OCI-LY3 (cell line): ENCODE results near the gene PAM.

Experiments
- H2AFZ ChIP-seq: fragments of 200-600, 300-600 bp; shearing (Covaris generic); 2 replicates; pipeline ENCODE4 v1.6.0; 2014; ENCODE audit warnings: antibody characterized with exemption, low read depth, low read length
- H3K27ac ChIP-seq: fragments of 200-600, 300-600 bp; sonication (generic); 2 replicates; pipeline ENCODE4 v1.5.1; 2014; ENCODE audit warnings: mild to moderate bottlenecking, low read length, moderate library complexity, mixed read lengths
- H3K27me3 ChIP-seq: fragments of 200-600, 300-600 bp; sonication (generic); 2 replicates; pipeline ENCODE4 v1.6.1; 2014; ENCODE audit warnings: low read depth, low read length, mixed read lengths
- H3K36me3 ChIP-seq: fragments of 200-600, 300-600 bp; sonication (generic); replicated peaks from 2 replicates; pipeline ENCODE3; 2014; ENCODE audit warnings: low read depth, low read length, mixed read lengths
- H3K4me1 ChIP-seq: fragments of 300-600, 200-600 bp; sonication (generic); 2 replicates; pipeline ENCODE4 v1.6.1; 2014; ENCODE audit warnings: low read length, mixed read lengths
- H3K4me2 ChIP-seq: fragments of 200-600, 300-600 bp; sonication (generic); 2 replicates; pipeline ENCODE4 v1.6.1; 2014; ENCODE audit warnings: low read length, mixed read lengths
- H3K4me3 ChIP-seq: fragments of 300-600, 200-600 bp; sonication (generic); 2 replicates; pipeline ENCODE4 v1.5.1; 2014; ENCODE audit warnings: antibody characterized with exemption, mild to moderate bottlenecking, low read length, moderate library complexity
- H3K79me2 ChIP-seq: fragments of 300-600, 200-600 bp; shearing (Covaris generic); 2 replicates; pipeline ENCODE4 v1.6.1; 2014; ENCODE audit warnings: mild to moderate bottlenecking, low read length, mixed read lengths
- H3K9ac ChIP-seq: fragments of 300-600, 200-600 bp; shearing (Covaris generic); 2 replicates; pipeline ENCODE4 v1.6.0; 2014; ENCODE audit warnings: mild to moderate bottlenecking, low read length, moderate library complexity
- H3K9me3 ChIP-seq: fragments of 200-600, 300-600 bp; shearing (Covaris generic); 2 replicates; pipeline ENCODE4 v1.6.1; 2014; ENCODE audit warnings: low read length, mixed read lengths; ENCODE audit not compliant: insufficient read depth
- H4K20me1 ChIP-seq: fragments of 200-600, 300-600 bp; sonication (generic); 2 replicates; pipeline ENCODE4 v1.6.1; 2016; ENCODE audit warnings: low read length, mixed read lengths; ENCODE audit not compliant: insufficient read depth
- EZH2phosphoT487 ChIP-seq: fragments of 200-600 bp; shearing (Covaris generic); IDR thresholded peaks from 2 replicates; pipeline ENCODE4 v1.6.1; 2018; ENCODE audit warnings: antibody characterized with exemption, mixed run types, low read depth
- TF ChIP-seq, protein P1 (sequence below): fragments of 200-600, 300-600 bp; sonication (generic); IDR thresholded peaks from 2 replicates; pipeline ENCODE4 v1.5.1; 2014; ENCODE audit warnings: antibody characterized with exemption, low read length, low read depth

The PAM gene

DNA sequence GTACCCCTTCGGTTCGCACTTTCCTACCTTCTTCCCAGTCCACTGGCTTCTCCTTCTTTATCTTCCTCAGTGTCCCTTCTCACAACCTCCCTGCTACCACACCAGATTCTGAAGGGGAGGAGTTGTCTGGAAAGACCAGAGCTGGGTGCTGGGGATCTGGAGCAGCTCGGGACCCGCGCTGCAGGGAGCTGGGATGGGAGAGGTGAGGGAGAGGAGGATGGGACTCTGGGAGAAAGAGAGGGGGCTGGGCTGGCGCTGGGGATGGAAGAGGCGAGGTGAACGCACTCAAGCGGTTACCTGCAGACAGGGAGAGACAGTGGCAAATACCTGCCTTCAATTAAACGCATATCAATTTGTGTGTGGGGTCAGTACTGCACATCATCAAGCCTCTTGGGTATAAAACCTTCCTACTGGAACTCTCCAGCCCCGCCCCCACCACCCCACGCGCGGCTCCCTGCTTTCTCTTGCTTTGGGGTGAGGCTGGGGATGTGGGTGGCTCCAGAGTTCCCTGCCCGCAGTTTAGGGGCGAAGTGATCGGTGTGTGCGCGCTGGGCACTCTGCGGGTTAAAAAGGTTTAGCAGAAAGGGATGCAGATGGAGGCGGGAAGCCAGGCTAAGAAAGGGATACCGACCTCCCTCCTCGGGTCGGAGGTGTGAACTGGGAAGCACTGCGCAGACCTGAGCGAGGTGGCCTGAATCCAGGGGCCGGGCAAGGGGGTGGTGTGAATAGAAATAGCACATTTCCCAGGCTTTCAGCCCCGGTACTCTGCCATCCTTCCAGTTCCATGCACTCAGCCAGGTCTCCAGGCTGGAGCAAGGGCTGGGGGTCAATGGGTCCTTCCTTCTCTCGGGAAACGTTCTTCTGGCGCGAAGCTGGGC lies 977 bp upstream of the PAM start:
- peaks cover 7% of the 10 kb centered on the region for H3K4me1 ChIP-seq
- H3K79me2 ChIP-seq = peaks cover 20% of the 10 kb centered on the region
- H3K9me3 ChIP-seq = no peaks in the 10 kb centered on the region
- peak overlapping the region; percentile 97 for H3K4me3 ChIP-seq
- no peaks in the 10 kb centered on the region for H3K27me3 ChIP-seq
- H3K9ac ChIP-seq = peak overlapping the region; percentile 81
- no peaks in the 10 kb centered on the region for H4K20me1 ChIP-seq
- H3K4me2 ChIP-seq = peak overlapping the region; percentile 93
- H2AFZ ChIP-seq = peak overlapping the region; percentile 71; the same call in 1 of the 2 replicates
- H3K36me3 ChIP-seq = no peaks in the 10 kb centered on the region
- no peak overlapping the region for H3K27ac ChIP-seq
- TF ChIP-seq, protein P1, sequence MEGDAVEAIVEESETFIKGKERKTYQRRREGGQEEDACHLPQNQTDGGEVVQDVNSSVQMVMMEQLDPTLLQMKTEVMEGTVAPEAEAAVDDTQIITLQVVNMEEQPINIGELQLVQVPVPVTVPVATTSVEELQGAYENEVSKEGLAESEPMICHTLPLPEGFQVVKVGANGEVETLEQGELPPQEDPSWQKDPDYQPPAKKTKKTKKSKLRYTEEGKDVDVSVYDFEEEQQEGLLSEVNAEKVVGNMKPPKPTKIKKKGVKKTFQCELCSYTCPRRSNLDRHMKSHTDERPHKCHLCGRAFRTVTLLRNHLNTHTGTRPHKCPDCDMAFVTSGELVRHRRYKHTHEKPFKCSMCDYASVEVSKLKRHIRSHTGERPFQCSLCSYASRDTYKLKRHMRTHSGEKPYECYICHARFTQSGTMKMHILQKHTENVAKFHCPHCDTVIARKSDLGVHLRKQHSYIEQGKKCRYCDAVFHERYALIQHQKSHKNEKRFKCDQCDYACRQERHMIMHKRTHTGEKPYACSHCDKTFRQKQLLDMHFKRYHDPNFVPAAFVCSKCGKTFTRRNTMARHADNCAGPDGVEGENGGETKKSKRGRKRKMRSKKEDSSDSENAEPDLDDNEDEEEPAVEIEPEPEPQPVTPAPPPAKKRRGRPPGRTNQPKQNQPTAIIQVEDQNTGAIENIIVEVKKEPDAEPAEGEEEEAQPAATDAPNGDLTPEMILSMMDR = no peak
- TF ChIP-seq EZH2phosphoT487 = no peak

DNA sequence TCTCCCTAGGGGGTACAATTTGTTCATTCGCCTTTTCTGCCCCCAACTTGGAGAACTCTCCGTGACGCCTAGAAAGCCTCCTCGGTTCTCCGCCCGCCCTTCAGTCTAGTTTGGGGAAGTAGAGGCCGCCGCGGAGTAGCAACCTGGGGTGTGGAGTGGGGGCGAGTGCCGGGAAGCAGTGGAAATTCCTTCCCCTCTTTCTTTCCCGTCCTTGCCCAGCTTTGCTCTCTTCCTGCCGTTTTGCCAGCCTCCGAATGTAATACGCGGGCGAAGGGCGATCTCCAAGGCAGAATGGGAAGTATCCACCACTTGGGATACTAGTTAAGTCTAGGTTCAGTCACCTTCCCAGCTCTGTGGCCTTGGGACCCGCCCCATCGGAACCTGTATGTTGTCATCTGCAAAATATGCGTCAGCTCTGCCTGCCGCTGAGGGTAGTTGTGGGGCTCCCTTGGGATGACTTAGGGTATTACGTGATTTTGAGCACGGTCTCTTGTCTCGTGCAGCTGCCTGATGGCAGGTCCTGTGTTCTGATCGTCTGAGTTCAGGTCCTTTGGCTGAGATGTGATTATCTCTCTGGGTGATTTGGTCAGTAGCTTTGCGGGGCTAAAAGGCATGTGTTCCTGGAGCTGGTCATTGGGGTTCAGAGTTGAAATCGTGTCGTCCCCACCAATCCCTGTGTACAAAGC lies 724 bp downstream of the PAM start:
- H3K9me3 ChIP-seq = no peaks in the 10 kb centered on the region
- peak overlapping the region; percentile 56; the same call in 1 of the 2 replicates for H2AFZ ChIP-seq
- peak overlapping the region; percentile 81 for H3K9ac ChIP-seq
- no peak for TF ChIP-seq EZH2phosphoT487
- TF ChIP-seq, protein P1 = no peak
- H3K36me3 ChIP-seq = no peaks in the 10 kb centered on the region
- H3K27ac ChIP-seq = peak overlapping the region; percentile 24; the same call in 1 of the 2 replicates
- peaks cover 29% of the 10 kb centered on the region for H3K79me2 ChIP-seq
- H3K27me3 ChIP-seq = no peaks in the 10 kb centered on the region
- peak overlapping the region; percentile 97 for H3K4me3 ChIP-seq
- peaks cover 3% of the 10 kb centered on the region; the same call in 1 of the 2 replicates for H4K20me1 ChIP-seq
- peaks cover 8% of the 10 kb centered on the region for H3K4me1 ChIP-seq
- H3K4me2 ChIP-seq = peak overlapping the region; percentile 93

DNA sequence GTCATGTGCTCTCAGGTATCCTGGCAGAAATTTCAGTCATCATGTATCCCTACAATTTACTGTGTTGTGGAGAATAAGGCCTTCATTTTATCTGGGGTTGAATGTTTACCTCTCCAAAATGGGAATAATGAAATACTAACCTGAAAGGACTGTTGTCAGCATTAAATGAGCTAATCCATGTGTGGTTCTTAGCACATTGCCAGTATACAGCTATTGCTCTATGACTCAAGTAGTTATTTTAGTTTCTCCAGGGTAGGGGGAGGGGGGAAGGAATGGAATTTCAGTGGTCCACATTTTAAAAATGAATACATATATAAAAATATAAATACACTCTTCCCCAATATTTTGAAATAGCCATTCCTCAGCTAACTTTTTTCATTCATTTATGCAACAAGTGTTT lies 3.5 kb downstream of the PAM start:
- no peak overlapping the region for H3K9ac ChIP-seq
- H3K4me1 ChIP-seq = peaks cover 33% of the 10 kb centered on the region
- H3K9me3 ChIP-seq = no peaks in the 10 kb centered on the region
- H2AFZ ChIP-seq = no peak overlapping the region
- TF ChIP-seq, protein P1 = no peak
- TF ChIP-seq EZH2phosphoT487 = no peak
- H4K20me1 ChIP-seq = peaks cover 3% of the 10 kb centered on the region; the same call in 1 of the 2 replicates
- H3K27ac ChIP-seq = no peak overlapping the region
- H3K4me3 ChIP-seq = no peak overlapping the region
- peaks cover 53% of the 10 kb centered on the region for H3K79me2 ChIP-seq
- no peak overlapping the region for H3K4me2 ChIP-seq
- no peaks in the 10 kb centered on the region for H3K27me3 ChIP-seq
- no peaks in the 10 kb centered on the region for H3K36me3 ChIP-seq

DNA sequence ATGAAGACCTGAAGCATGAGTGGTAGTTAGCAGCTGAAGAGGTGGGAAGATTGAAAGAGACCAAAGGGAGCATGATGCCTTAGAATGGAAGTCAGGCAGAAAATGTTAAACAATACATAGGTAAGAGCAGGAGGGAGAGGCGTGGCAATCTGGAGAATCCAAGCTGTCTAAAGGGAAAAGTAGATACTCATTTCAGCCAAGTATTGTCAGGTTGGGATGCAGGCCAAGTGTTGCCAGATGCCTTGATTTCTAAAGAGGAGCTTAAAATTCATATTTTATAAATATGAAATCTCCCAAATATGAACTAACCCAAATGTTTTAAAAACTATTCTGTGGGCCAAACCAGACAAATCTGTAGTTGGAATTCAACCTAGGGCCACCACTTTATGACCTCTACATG lies 4.2 kb downstream of the PAM start:
- Histone ChIP-seq H3K9me3 (no peaks in the 10 kb centered on the region), H3K9ac (no peak overlapping the region), H3K4me3 (no peak overlapping the region), H3K27me3 (no peaks in the 10 kb centered on the region), H4K20me1 (peaks cover 3% of the 10 kb centered on the region; the same call in 1 of the 2 replicates), H3K4me2 (no peak overlapping the region), H3K4me1 (peaks cover 33% of the 10 kb centered on the region), H3K36me3 (no peaks in the 10 kb centered on the region), H3K27ac (no peak overlapping the region), H3K79me2 (peaks cover 56% of the 10 kb centered on the region), H2AFZ (no peak overlapping the region)
- TF ChIP-seq EZH2phosphoT487 = no peak
